Uterus (tissue), 4 donors: Measurements from ENCODE around the gene TMEM270. TPM values are rescaled to one million over a fixed set of nuclear protein-coding genes. Genes with fewer than 3 reads are reported as not detected.
A peak's percentile ranks its signal among the peaks of the same experiment; 100 is the strongest.

Source experiments
- DNase-seq, 2 donors: peaks; one replicate each; pipeline ENCODE4 v3.0.0-alpha.2; 2019 to 2020
- H3K27ac ChIP-seq, 2 donors: fragments of 200-600 bp; sonication (generic); 1 replicate in 1 of 2; 2 replicates in 1 of 2; pipeline ENCODE4 v1.5.1; 2016 to 2018
- H3K27me3 ChIP-seq, 2 donors: fragments of 200-600 bp; sonication (generic); one replicate each; pipeline ENCODE4 v1.5.1; 2018 to 2019; ENCODE audit warnings: control low read depth in 1 of 2
- H3K36me3 ChIP-seq, 2 donors: fragments of 200-600 bp; sonication (generic); one replicate each; pipeline ENCODE4 v1.5.1; 2019; ENCODE audit warnings: control low read depth in 1 of 2
- H3K4me1 ChIP-seq, 2 donors: fragments of 200-600 bp; sonication (generic); one replicate each; pipeline ENCODE4 v1.5.1; 2018 to 2019; ENCODE audit warnings: control low read depth in 1 of 2
- H3K4me3 ChIP-seq, 2 donors: fragments of 200-600 bp; sonication (generic); 1 replicate in 1 of 2; 2 replicates in 1 of 2; pipeline ENCODE4 v1.5.1; 2018 to 2019; ENCODE audit warnings: mild to moderate bottlenecking in 1 of 2
- H3K9me3 ChIP-seq, 2 donors: fragments of 200-600 bp; sonication (generic); one replicate each; pipeline ENCODE4 v1.5.1; 2019; ENCODE audit warnings: control low read depth in 1 of 2
- POLR2A ChIP-seq, 2 donors: fragments of 450-650 bp; IDR thresholded peaks; one replicate each; pipeline ENCODE4 v1.6.1; 2016; ENCODE audit warnings: antibody characterized with exemption in 2 of 2, mild to moderate bottlenecking in 1 of 2, moderate library complexity in 1 of 2
- intact Hi-C: fragments of 100-400 bp; cut with DNase I; formaldehyde crosslinking; loops from one replicate; pipeline ENCODE4 v1.15.1; 2023; ENCODE audit warnings: low total_unique reads
- total RNA-seq, 4 donors: library from RNA; depleted of rRNA in 3 of 4; stranded (reverse); fragments of >200 nt in 3 of 4; gene quantifications; one replicate each; pipeline versions ENCODE4 v1.1.0 to v1.2.4, GENCODE V29; 2014 to 2023
- TF ChIP-seq, protein P1 (sequence below), 4 experiments: fragments of 200-600 bp in 2 of 4; fragments of 450-650 bp in 2 of 4; sonication (generic) in 2 of 4; IDR thresholded peaks; one replicate each; pipeline ENCODE4 v1.5.1; 2016 to 2019; ENCODE audit warnings: antibody characterized with exemption in 4 of 4, mild to moderate bottlenecking in 2 of 4, moderate library complexity in 1 of 4
- donor health status: DM: yes; HTN: yes; CAD: no.

TMEM270 gene
- total RNA-seq, 4 donors from 2014 or later: 1.1 TPM; not detected in 3

- no peaks in the 10 kb centered on the region for H3K27me3 ChIP-seq
- H3K4me3 ChIP-seq: no peak overlapping the region
- DNase-seq: no peak
- no peaks in the 10 kb centered on the region for H3K4me1 ChIP-seq
- no peaks in the 10 kb centered on the region for H3K36me3 ChIP-seq
- intact Hi-C loops: no loop called here
- no peaks in the 10 kb centered on the region for H3K9me3 ChIP-seq
- no peak for TF ChIP-seq POLR2A (IDR thresholded peaks at IDR 0.05)
- TF ChIP-seq, protein P1, sequence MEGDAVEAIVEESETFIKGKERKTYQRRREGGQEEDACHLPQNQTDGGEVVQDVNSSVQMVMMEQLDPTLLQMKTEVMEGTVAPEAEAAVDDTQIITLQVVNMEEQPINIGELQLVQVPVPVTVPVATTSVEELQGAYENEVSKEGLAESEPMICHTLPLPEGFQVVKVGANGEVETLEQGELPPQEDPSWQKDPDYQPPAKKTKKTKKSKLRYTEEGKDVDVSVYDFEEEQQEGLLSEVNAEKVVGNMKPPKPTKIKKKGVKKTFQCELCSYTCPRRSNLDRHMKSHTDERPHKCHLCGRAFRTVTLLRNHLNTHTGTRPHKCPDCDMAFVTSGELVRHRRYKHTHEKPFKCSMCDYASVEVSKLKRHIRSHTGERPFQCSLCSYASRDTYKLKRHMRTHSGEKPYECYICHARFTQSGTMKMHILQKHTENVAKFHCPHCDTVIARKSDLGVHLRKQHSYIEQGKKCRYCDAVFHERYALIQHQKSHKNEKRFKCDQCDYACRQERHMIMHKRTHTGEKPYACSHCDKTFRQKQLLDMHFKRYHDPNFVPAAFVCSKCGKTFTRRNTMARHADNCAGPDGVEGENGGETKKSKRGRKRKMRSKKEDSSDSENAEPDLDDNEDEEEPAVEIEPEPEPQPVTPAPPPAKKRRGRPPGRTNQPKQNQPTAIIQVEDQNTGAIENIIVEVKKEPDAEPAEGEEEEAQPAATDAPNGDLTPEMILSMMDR (IDR thresholded peaks at IDR 0.05): no peak
- H3K27ac ChIP-seq: no peak overlapping the region
Observed at GRCh38 chr7:73839290-73839689, 21.7 kb upstream of the TMEM270 start.

DNA sequence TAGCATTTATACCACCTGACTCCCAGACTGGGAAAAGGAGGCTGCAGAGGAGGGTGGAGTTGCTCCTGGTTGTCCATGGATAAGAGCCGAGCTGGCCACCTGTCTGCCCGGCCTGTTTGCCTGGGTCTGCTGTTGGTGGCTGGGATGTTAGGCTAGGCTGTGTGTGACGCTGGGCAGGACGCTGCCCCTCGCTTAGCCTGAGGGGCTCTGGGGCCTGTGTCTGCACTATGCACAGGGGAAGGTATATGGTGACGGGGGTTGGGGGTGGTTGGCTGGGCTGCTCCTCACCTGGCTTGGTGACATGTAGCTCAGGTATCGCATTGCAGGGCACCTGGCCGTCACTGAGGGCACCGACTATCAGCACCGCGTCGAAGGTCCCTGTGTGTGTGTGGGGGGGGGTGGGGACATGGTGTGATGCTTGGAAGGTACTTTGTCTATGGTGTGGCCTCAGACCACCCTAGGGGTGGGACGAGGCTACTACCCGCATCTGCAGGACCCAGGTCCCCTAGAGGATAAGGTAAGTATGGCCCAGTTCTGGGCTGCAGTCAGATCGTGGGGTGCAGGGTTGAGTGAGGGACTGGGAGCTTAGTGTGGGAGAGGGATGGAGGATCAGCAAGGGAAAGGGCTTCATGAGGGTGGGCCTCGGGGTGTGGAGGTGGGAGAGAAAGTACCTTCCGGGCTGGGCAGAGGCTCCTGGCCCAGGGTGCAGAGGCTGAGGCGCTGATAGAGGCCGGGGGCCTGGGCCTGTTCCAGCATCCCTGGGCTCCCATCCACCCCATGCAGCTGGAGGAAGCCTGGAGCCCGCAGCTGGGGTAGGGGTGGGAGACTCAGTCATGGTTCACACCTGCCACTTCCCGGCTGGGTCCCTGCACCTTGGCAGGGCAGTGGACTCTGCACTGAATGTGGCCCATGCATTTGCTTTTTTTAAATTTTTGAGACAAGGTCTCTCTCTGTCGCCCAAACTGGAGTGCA, 20.9 kb upstream of the TMEM270 start:
- intact Hi-C loops: no loop called here
- no peak for TF ChIP-seq POLR2A (IDR thresholded peaks at IDR 0.05)
- TF ChIP-seq, protein P1 (IDR thresholded peaks at IDR 0.05): no peak
- Histone ChIP-seq H3K27me3 (no peaks in the 10 kb centered on the region), H3K36me3 (no peaks in the 10 kb centered on the region), H3K9me3 (no peaks in the 10 kb centered on the region), H3K4me1 (peaks cover 3 to 4% of the 10 kb centered on the region in 2 donors), H3K4me3 (no peak overlapping the region), H3K27ac (no peak overlapping the region)
- no peak for DNase-seq

DNA sequence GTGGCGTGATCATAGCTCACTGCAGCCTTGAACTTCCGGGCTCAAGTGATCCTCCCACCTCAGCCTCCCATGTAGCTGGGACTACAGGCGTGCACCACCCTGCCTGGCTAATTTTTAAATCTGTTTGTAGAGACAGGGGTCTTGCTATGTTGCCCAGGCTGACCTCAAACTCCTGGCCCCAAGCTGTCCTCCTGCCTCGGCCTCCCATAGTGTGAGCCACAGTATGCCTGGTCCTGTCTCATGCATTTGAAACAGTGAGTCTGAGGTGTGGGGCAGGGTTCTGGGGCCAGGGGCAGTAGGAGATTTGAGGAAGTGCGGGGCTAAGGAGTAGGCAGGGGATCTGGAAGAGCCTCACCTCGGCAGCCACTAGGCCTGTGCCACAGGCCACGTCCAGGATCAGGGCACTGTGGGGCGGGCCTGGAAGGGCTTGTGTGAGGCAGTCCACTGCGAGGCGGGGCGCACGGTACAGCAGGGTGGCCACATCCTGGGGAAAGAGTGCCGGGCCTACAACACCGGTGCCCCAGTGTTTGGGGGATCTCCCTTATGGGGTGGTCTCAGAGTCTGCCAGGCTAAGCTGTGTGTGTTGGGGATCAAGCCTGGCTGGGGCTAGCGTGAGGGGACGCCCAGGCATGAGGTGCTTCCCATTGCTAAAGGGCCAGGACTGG, 20.1 kb upstream of the TMEM270 start:
- Histone ChIP-seq H3K4me1 (peaks cover 4 to 6% of the 10 kb centered on the region in 2 donors), H3K27me3 (no peaks in the 10 kb centered on the region), H3K27ac (no peak overlapping the region), H3K4me3 (no peak overlapping the region), H3K36me3 (no peaks in the 10 kb centered on the region), H3K9me3 (no peaks in the 10 kb centered on the region)
- TF ChIP-seq, protein P1 (IDR thresholded peaks at IDR 0.05): no peak
- no peak for TF ChIP-seq POLR2A (IDR thresholded peaks at IDR 0.05)
- no peak for DNase-seq
- intact Hi-C loops: no loop called here

- DNase-seq: no peak
- H3K4me1 ChIP-seq: peaks cover 4 to 6% of the 10 kb centered on the region in 2 donors
- TF ChIP-seq POLR2A (IDR thresholded peaks at IDR 0.05): no peak
- TF ChIP-seq, protein P1 (IDR thresholded peaks at IDR 0.05): no peak
- no peaks in the 10 kb centered on the region for H3K27me3 ChIP-seq
- H3K36me3 ChIP-seq: no peaks in the 10 kb centered on the region
- peak overlapping the region; percentile 92 to 96 for H3K27ac ChIP-seq
- intact Hi-C loops: no loop called here
- H3K9me3 ChIP-seq: no peaks in the 10 kb centered on the region
- H3K4me3 ChIP-seq: peak overlapping the region; percentile 68 to 74
Observed at GRCh38 chr7:73841689-73842066, 19.3 kb upstream of the TMEM270 start.
